HUES48 (cell line): ENCODE results near the gene MKRN2.

Source experiments
- H3K27ac ChIP-seq: one replicate; pipeline ENCODE4 v1.7.0; 2013; ENCODE audit warnings: low read depth, low read length, inconsistent platforms
- H3K27me3 ChIP-seq: 2 replicates; pipeline ENCODE4 v1.6.1; 2013; ENCODE audit warnings: mild to moderate bottlenecking, low read length; ENCODE audit not compliant: control insufficient read depth, insufficient read depth
- H3K36me3 ChIP-seq: 2 replicates; pipeline ENCODE4 v1.6.1; 2013; ENCODE audit warnings: low read length; ENCODE audit not compliant: control insufficient read depth, insufficient read depth
- H3K4me1 ChIP-seq: 2 replicates; pipeline ENCODE4 v1.6.1; 2013; ENCODE audit warnings: mild to moderate bottlenecking, low read length; ENCODE audit not compliant: control insufficient read depth, insufficient read depth
- H3K4me3 ChIP-seq: 2 replicates; pipeline ENCODE4 v1.5.1; 2013; ENCODE audit warnings: mild to moderate bottlenecking, low read depth, low read length
- H3K9ac ChIP-seq: 2 replicates; pipeline ENCODE4 v1.6.1; 2013; ENCODE audit warnings: mild to moderate bottlenecking, low read depth, low read length, moderate library complexity
- H3K9me3 ChIP-seq: 2 replicates; pipeline ENCODE4 v1.6.1; 2013; ENCODE audit warnings: low read length; ENCODE audit not compliant: control insufficient read depth, insufficient read depth

Gene MKRN2

DNA sequence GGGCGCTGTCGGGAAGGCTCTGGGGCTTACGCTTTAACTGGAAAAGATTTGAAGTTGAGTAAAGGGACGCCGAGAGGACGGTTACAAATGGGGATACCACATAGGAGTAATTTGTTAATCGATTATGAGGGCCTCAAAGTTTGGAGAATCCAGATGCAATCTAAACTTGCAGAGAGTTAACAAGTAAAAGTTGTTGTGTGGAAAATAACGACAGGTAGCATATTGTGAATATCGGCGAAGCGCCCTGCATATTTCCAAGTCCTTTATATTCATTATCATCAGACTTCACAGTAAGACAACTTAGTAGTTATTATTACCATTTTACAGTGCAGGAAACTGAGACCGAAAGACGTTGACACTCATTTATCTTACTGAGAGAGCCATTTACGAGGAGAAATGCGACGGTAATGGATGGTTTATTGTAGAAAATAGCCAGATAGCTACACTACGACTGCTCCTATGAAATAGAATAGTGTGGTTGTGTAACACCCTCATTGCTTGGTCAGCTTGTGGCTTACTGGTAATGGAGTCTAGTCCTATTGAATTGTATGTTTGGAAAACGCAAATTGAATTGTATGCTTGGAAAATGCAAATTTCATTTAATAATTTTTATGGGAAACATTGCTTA, 700 bp downstream of the MKRN2 start:
- Histone ChIP-seq H3K36me3 (no peaks in the 10 kb centered on the region), H3K27me3 (no peaks in the 10 kb centered on the region), H3K27ac (peak overlapping the region; percentile 98), H3K4me3 (peak overlapping the region; percentile 97), H3K4me1 (peaks cover 33% of the 10 kb centered on the region), H3K9me3 (no peaks in the 10 kb centered on the region), H3K9ac (peak overlapping the region; percentile 92)

DNA sequence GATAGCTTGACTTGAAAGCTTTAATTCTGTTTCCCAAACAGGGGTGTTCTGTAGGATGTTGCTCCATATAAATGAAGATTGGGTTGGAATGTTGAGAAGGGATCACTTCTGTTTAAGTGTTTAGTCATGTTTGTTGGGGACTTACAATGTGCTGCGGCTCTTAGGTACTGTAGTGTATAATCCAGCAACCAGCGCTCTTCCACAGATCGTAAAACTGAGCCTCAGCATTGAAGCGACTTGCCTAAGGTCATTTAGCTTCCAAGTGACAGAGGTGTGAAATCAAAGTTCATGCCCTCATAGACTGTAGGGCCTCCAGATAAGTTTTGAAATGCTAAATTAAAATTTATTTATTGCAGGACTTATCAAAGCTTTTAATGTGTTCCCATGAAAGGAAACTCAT, 1.8 kb downstream of the MKRN2 start:
- Histone ChIP-seq H3K36me3 (no peaks in the 10 kb centered on the region), H3K27ac (no peak overlapping the region), H3K9me3 (no peaks in the 10 kb centered on the region), H3K9ac (no peak overlapping the region), H3K4me3 (peak overlapping the region; percentile 97), H3K4me1 (peaks cover 36% of the 10 kb centered on the region), H3K27me3 (no peaks in the 10 kb centered on the region)

DNA sequence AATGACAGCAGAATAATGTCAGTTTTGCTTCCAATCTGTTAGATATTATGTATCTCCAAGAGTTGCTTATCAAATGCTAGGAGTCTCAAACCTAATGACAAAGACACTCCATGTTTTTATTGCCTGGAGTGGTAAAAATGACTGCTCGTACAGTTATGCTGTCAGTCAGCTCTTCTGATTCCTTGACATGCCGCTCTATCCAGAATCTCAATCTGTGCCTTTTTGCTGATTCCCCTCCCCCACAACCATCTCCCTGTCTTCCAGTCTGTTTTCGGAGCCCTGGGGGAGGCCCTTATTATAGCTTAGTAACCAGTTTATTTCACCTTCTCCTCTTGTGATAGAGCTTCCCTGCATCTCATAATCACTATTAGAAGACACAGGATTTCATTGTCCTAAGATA, 2.6 kb downstream of the MKRN2 start:
- H3K4me3 ChIP-seq: 0 out of 2 replicates have a peak overlapping the region, but pooled peaks have one; percentile 15
- no peaks in the 10 kb centered on the region for H3K9me3 ChIP-seq
- H3K4me1 ChIP-seq: peaks cover 36% of the 10 kb centered on the region
- H3K27me3 ChIP-seq: no peaks in the 10 kb centered on the region
- H3K9ac ChIP-seq: no peak overlapping the region
- no peak overlapping the region for H3K27ac ChIP-seq
- H3K36me3 ChIP-seq: no peaks in the 10 kb centered on the region

DNA sequence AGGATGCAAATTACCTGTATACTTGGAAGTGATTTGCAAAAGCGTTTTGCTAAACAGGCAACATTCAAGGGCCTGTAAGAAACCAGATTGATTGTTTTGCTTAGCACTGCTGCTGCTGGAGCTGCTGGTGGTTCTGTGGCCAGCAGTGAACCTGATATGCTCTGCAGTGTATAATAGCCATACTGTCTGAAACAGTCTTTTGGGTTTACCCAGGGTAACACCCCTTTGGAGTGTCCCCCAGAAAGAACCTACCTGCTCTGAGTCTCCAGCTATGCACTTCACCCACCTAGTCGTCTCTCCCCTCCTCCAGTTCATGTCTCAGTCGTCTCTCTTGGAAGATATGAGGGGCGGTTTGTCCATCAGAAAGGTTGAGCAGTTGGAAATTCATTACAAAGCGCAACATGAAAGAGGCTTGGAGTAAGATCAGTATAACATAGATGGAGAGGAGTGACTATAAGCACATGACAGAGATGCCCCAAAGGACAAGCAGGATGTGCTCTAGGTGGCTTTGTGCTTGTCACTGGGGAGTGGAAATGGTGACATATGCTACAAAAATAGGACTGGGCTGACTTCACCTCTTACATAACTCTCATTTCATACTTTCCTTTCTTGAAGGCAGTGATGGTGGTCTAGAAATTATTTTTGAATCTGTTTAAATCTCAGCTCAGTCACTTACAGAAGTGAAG, 3.8 kb downstream of the MKRN2 start:
- Histone ChIP-seq H3K4me1 (peaks cover 36% of the 10 kb centered on the region), H3K27me3 (no peaks in the 10 kb centered on the region), H3K36me3 (no peaks in the 10 kb centered on the region), H3K9ac (no peak overlapping the region), H3K9me3 (no peaks in the 10 kb centered on the region), H3K27ac (no peak overlapping the region), H3K4me3 (no peak overlapping the region)

GRCh38 chr3:12561397-12561796, 4.5 kb downstream of the MKRN2 start:
- H3K27me3 ChIP-seq: no peaks in the 10 kb centered on the region
- H3K4me1 ChIP-seq: peaks cover 36% of the 10 kb centered on the region
- no peaks in the 10 kb centered on the region for H3K9me3 ChIP-seq
- no peaks in the 10 kb centered on the region for H3K36me3 ChIP-seq
- H3K27ac ChIP-seq: no peak overlapping the region
- H3K4me3 ChIP-seq: no peak overlapping the region
- no peak overlapping the region for H3K9ac ChIP-seq

DNA sequence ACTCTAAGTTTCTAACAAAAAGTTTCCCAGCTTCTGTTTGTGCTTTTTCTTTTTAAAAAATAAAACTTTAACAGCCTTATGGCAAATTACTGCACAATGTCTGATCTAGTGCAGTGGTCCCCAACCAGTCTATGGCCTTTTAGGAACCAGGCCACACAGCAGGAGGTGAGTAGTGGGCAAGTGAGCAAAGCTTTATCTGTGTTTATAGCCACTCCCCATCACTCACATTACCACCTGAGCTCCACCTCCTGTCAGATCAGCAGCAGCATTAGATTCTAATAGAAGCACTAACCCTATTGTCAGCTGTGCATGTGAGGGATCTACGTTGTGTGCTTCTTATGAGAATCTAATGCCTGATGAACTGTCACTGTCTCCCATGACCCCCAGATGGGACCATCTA, 5.6 kb downstream of the MKRN2 start:
- Histone ChIP-seq H3K27ac (no peak overlapping the region), H3K4me3 (no peak overlapping the region), H3K9ac (no peak overlapping the region), H3K36me3 (no peaks in the 10 kb centered on the region), H3K27me3 (no peaks in the 10 kb centered on the region), H3K9me3 (no peaks in the 10 kb centered on the region), H3K4me1 (peaks cover 36% of the 10 kb centered on the region)

- Histone ChIP-seq H3K36me3 (peaks cover 32% of the 10 kb centered on the region), H3K4me1 (peaks cover 8% of the 10 kb centered on the region; the same call in 1 of the 2 replicates), H3K27me3 (no peaks in the 10 kb centered on the region), H3K9me3 (no peaks in the 10 kb centered on the region), H3K9ac (no peak overlapping the region), H3K4me3 (no peak overlapping the region), H3K27ac (no peak overlapping the region)
Observed at GRCh38 chr3:12566976-12567375, 10.1 kb downstream of the MKRN2 start.

- no peak overlapping the region for H3K4me3 ChIP-seq
- H3K4me1 ChIP-seq: no peaks in the 10 kb centered on the region
- no peak overlapping the region for H3K9ac ChIP-seq
- peaks cover 50% of the 10 kb centered on the region for H3K36me3 ChIP-seq
- no peaks in the 10 kb centered on the region for H3K9me3 ChIP-seq
- H3K27me3 ChIP-seq: no peaks in the 10 kb centered on the region
- no peak overlapping the region for H3K27ac ChIP-seq
Observed at GRCh38 chr3:12568747-12569146, 11.9 kb downstream of the MKRN2 start.

DNA sequence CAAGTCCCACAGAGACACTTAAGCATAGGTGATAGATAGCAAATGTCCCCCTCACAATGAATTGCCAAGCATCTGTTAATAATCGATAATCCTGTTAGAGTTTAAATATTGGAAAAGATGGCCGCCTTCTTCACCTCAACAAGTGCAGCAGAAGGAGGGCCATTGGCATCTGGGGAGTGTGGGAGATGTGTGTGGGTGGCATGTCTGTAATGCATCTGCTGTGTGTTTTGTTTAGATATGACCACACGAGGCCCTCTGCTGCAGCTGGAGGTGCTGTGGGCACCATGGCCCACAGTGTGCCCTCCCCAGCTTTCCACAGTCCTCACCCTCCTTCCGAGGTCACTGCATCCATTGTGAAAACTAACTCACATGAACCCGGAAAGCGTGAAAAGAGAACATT, 12.9 kb downstream of the MKRN2 start:
- Histone ChIP-seq H3K27me3 (no peaks in the 10 kb centered on the region), H3K27ac (no peak overlapping the region), H3K4me1 (no peaks in the 10 kb centered on the region), H3K9me3 (no peaks in the 10 kb centered on the region), H3K9ac (no peak overlapping the region), H3K36me3 (peaks cover 60% of the 10 kb centered on the region), H3K4me3 (no peak overlapping the region)

DNA sequence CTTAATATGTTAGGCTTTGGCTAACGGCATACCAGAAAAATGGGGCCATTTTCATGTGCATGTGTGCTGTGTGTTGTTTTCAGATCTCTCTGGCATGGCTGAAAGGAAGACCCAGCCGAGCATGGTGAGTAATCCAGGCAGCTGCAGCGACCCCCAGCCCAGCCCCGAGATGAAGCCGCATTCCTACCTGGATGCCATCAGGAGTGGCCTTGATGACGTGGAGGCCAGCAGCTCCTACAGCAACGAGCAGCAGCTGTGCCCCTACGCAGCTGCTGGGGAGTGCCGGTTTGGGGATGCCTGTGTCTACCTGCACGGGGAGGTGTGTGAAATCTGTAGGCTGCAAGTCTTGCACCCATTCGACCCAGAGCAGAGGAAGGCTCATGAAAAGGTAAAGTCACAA, 15.1 kb downstream of the MKRN2 start:
- Histone ChIP-seq H3K9ac (no peak overlapping the region), H3K27ac (no peak overlapping the region), H3K4me1 (no peaks in the 10 kb centered on the region), H3K4me3 (no peak overlapping the region), H3K9me3 (no peaks in the 10 kb centered on the region), H3K36me3 (peaks cover 82% of the 10 kb centered on the region), H3K27me3 (no peaks in the 10 kb centered on the region)

DNA sequence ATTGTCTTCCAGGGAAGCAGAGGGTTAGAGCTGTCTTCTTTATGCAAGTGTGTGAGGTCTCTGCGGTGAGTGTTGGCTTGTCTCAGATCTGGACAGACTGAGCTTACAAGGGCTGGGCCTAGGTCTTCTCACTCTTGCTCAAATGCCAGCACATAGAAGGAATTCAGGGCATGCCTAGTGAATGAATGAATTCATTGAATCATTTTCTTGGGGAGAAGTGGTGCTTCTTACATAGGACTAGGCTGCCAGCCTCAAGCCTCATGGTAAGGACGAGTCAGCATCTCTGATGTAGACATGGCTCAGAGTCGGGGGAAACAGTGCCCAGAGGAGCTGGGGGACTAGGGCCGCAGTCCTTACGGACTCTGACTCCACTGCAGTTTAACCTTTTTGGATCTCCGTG, 17.2 kb downstream of the MKRN2 start:
- Histone ChIP-seq H3K9ac (no peak overlapping the region), H3K4me1 (no peaks in the 10 kb centered on the region), H3K27me3 (no peaks in the 10 kb centered on the region), H3K36me3 (peaks cover 90% of the 10 kb centered on the region), H3K27ac (no peak overlapping the region), H3K4me3 (no peak overlapping the region), H3K9me3 (no peaks in the 10 kb centered on the region)
